HuH-7 (cell line): Measurements from ENCODE around the gene LRRC8C.
"Not testable (repeated sequence)": the region's sequence is repeated elsewhere in the genome, so short reads cannot be mapped to it uniquely, and the experiment has no call there.

Experiments used
- DNase-seq: peaks from one replicate; pipeline ENCODE4 v3.0.0; 2011; ENCODE audit warnings: low spot score

Gene LRRC8C

GRCh38 chr1:89704014-89704413 lies 71.1 kb downstream of the LRRC8C start:
- DNase-seq, result no peak

GRCh38 chr1:89704885-89705284 lies 72.0 kb downstream of the LRRC8C start:
- DNase-seq, result not testable (repeated sequence)

- no peak for DNase-seq
Measured at GRCh38 chr1:89705901-89706699, 73.2 kb downstream of the LRRC8C start.

GRCh38 chr1:89706700-89707012 lies 73.7 kb downstream of the LRRC8C start:
- no peak for DNase-seq

- DNase-seq, result no peak
Measured at GRCh38 chr1:89708751-89709375, 75.9 kb downstream of the LRRC8C start.

- DNase-seq, result no peak
Measured at GRCh38 chr1:89710498-89711139, 77.7 kb downstream of the LRRC8C start.

GRCh38 chr1:89711140-89711778 lies 78.3 kb downstream of the LRRC8C start:
- DNase-seq, result no peak

- no peak for DNase-seq
Measured at GRCh38 chr1:89712420-89712819, 79.5 kb downstream of the LRRC8C start.

- no peak for DNase-seq
Measured at GRCh38 chr1:89715677-89716076, 82.8 kb downstream of the LRRC8C start.

- DNase-seq, result no peak
Measured at GRCh38 chr1:89719502-89720306, 86.8 kb downstream of the LRRC8C start.

GRCh38 chr1:89720839-89721238 lies 87.9 kb downstream of the LRRC8C start:
- DNase-seq, result no peak

- no peak for DNase-seq
Measured at GRCh38 chr1:89721351-89721750, 88.4 kb downstream of the LRRC8C start.

- DNase-seq, result no peak
Measured at GRCh38 chr1:89723144-89723543, 90.2 kb downstream of the LRRC8C start.

GRCh38 chr1:89723863-89724262 lies 90.9 kb downstream of the LRRC8C start:
- DNase-seq, result no peak

GRCh38 chr1:89724369-89725010 lies 91.6 kb downstream of the LRRC8C start:
- DNase-seq, result no peak

- no peak for DNase-seq
Measured at GRCh38 chr1:89725011-89725370, 92.1 kb downstream of the LRRC8C start.

GRCh38 chr1:89725631-89726030 lies 92.7 kb downstream of the LRRC8C start:
- DNase-seq, result no peak

- DNase-seq, result no peak
Measured at GRCh38 chr1:89727517-89728312, 94.8 kb downstream of the LRRC8C start.

- no peak for DNase-seq
Measured at GRCh38 chr1:89728381-89728780, 95.5 kb downstream of the LRRC8C start.

- no peak for DNase-seq
Measured at GRCh38 chr1:89732206-89732605, 99.3 kb downstream of the LRRC8C start.
